Gastroesophageal sphincter (tissue), 3 donors: Measurements from ENCODE around the gene SERPINB4.

Source experiments
- POLR2A ChIP-seq, 2 donors: fragments of 450-650 bp; IDR thresholded peaks; one replicate each; pipeline ENCODE4 v1.6.1; 2017; ENCODE audit warnings: antibody characterized with exemption in 2 of 2, mild to moderate bottlenecking in 2 of 2, moderate library complexity in 1 of 2
- TF ChIP-seq, protein P1 (sequence below), 4 experiments: fragments of 200-600 bp in 2 of 4; fragments of 450-650 bp in 2 of 4; sonication (generic) in 1 of 4; IDR thresholded peaks; one replicate each; pipeline ENCODE4 v1.5.1; 2017 to 2019; ENCODE audit warnings: antibody characterized with exemption in 4 of 4, mild to moderate bottlenecking in 2 of 4, moderate library complexity in 2 of 4

DNA sequence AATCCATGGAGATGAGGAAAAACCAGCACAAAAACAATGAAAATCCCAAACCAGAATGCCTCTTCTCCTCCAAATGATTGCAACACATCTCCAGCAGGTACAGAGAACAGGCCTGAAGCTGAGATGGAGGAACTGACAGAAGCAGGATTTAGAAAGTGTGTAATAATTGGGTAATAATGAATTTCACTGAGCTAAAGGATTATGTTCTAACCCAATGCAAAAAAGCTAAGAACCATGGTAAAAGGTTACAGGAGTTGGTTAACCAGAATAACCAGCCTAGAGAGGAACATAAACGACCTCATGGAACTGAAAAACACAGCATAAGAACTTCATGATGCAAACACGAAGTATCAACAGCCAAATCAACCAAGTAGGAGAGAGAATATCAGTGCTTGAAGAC is 45.0 kb upstream of the SERPINB4 start:
- TF ChIP-seq, protein P1, sequence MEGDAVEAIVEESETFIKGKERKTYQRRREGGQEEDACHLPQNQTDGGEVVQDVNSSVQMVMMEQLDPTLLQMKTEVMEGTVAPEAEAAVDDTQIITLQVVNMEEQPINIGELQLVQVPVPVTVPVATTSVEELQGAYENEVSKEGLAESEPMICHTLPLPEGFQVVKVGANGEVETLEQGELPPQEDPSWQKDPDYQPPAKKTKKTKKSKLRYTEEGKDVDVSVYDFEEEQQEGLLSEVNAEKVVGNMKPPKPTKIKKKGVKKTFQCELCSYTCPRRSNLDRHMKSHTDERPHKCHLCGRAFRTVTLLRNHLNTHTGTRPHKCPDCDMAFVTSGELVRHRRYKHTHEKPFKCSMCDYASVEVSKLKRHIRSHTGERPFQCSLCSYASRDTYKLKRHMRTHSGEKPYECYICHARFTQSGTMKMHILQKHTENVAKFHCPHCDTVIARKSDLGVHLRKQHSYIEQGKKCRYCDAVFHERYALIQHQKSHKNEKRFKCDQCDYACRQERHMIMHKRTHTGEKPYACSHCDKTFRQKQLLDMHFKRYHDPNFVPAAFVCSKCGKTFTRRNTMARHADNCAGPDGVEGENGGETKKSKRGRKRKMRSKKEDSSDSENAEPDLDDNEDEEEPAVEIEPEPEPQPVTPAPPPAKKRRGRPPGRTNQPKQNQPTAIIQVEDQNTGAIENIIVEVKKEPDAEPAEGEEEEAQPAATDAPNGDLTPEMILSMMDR (IDR thresholded peaks at IDR 0.05): no peak
- TF ChIP-seq POLR2A (IDR thresholded peaks at IDR 0.05): no peak
